Tibial nerve (tissue), 4 donors: ENCODE results near the gene PRR13. TPM values are rescaled to one million over a fixed set of nuclear protein-coding genes. Genes with fewer than 3 reads are reported as not detected.

Experiments
- DNase-seq, 2 donors: peaks; one replicate each; pipeline ENCODE4 v3.0.0-alpha.2; 2019; ENCODE audit warnings: low spot score in 2 of 2
- H3K27ac ChIP-seq, 4 donors: fragments of 200-600 bp; sonication (generic) in 3 of 4; one replicate each; pipeline ENCODE4 v1.5.1; 2017 to 2019; ENCODE audit warnings: mild to moderate bottlenecking in 1 of 4
- H3K27me3 ChIP-seq, 2 donors: fragments of 200-600 bp; sonication (generic) in 1 of 2; one replicate each; pipeline versions ENCODE4 v1.5.1 to v1.6.0; 2017 to 2019
- H3K36me3 ChIP-seq, 3 donors: fragments of 200-600 bp; sonication (generic); one replicate each; pipeline ENCODE4 v1.5.1; 2018 to 2019
- H3K4me1 ChIP-seq, 4 donors: fragments of 200-600 bp; sonication (generic) in 3 of 4; one replicate each; pipeline ENCODE4 v1.5.1; 2017 to 2019
- H3K4me3 ChIP-seq, 4 donors: fragments of 200-600 bp; sonication (generic) in 3 of 4; one replicate each; pipeline ENCODE4 v1.5.1; 2017 to 2019; ENCODE audit warnings: mild to moderate bottlenecking in 1 of 4, moderate library complexity in 1 of 4
- H3K9me3 ChIP-seq, 4 donors: fragments of 200-600 bp; sonication (generic) in 3 of 4; one replicate each; pipeline ENCODE4 v1.5.1; 2017 to 2019
- CTCF ChIP-seq, 5 experiments: fragments of 200-600 bp in 3 of 5; fragments of 450-650 bp in 2 of 5; sonication (generic) in 3 of 5; IDR thresholded peaks; one replicate each; pipeline ENCODE4 v1.5.1; 2016 to 2019; ENCODE audit warnings: antibody characterized with exemption in 5 of 5, mild to moderate bottlenecking in 3 of 5, moderate library complexity in 2 of 5
- EP300 ChIP-seq, 2 donors: sonication (generic); formaldehyde crosslinking; IDR thresholded peaks; one replicate each; pipeline ENCODE4 v1.6.1; 2017; ENCODE audit warnings: antibody characterized with exemption in 2 of 2, mild to moderate bottlenecking in 1 of 2
- POLR2A ChIP-seq, 2 donors: fragments of 450-650 bp; IDR thresholded peaks; one replicate each; pipeline ENCODE4 v1.6.1; 2017; ENCODE audit warnings: antibody characterized with exemption in 2 of 2, mild to moderate bottlenecking in 2 of 2, moderate library complexity in 2 of 2
- WGBS, 2 donors: methylation state at CpG; one replicate each; pipeline ENCODE4 v1.1.5; 2018; 5-methylcytosine and 5-hydroxymethylcytosine counted together
- total RNA-seq, 4 donors: library from RNA; depleted of rRNA; stranded (reverse); fragments of >200 nt; gene quantifications; one replicate each; pipeline ENCODE4 v1.1.0, GENCODE V29; 2016

Gene PRR13
- total RNA-seq, 4 donors from 2014 or later = 54.6 to 125 (median 57.0) TPM

GRCh38 chr12:53472056-53472582 lies 30.6 kb downstream of the PRR13 start:
- H3K27me3 ChIP-seq = no peaks in the 10 kb centered on the region
- H3K36me3 ChIP-seq = peaks cover 5 to 99% (median 47%) of the 10 kb centered on the region in 3 donors
- TF ChIP-seq POLR2A (IDR thresholded peaks at IDR 0.05) (no peak), CTCF (IDR thresholded peaks at IDR 0.05) (no peak), EP300 (IDR thresholded peaks at IDR 0.05) (no peak)
- peaks cover 0 to 58% (median 15%) of the 10 kb centered on the region in 4 donors for H3K4me1 ChIP-seq
- DNase-seq = no peak
- H3K27ac ChIP-seq = no peak overlapping the region
- WGBS, 2 donors = 69 to 86% methylated on average over 1 of the region's 1 CpG
- H3K9me3 ChIP-seq = no peaks in the 10 kb centered on the region
- no peak overlapping the region for H3K4me3 ChIP-seq

GRCh38 chr12:53474077-53474476 lies 32.5 kb downstream of the PRR13 start:
- Histone ChIP-seq H3K27ac (peak overlapping the region in 1 of 4 donors; percentile 50), H3K4me1 (peaks cover 0 to 73% (median 21%) of the 10 kb centered on the region in 4 donors), H3K9me3 (no peaks in the 10 kb centered on the region), H3K4me3 (no peak overlapping the region), H3K36me3 (peaks cover 3 to 95% (median 46%) of the 10 kb centered on the region in 3 donors), H3K27me3 (no peaks in the 10 kb centered on the region)
- WGBS, 2 donors = 61 to 69% methylated on average over 2 of the region's 2 CpGs
- no peak for DNase-seq
- TF ChIP-seq CTCF (IDR thresholded peaks at IDR 0.05) (no peak), EP300 (IDR thresholded peaks at IDR 0.05) (no peak), POLR2A (IDR thresholded peaks at IDR 0.05) (no peak)

GRCh38 chr12:53474819-53475218 lies 33.3 kb downstream of the PRR13 start:
- Histone ChIP-seq H3K27ac (peak overlapping the region in 1 of 4 donors; percentile 50), H3K9me3 (no peaks in the 10 kb centered on the region), H3K27me3 (no peaks in the 10 kb centered on the region), H3K4me3 (no peak overlapping the region), H3K4me1 (peaks cover 0 to 78% (median 21%) of the 10 kb centered on the region in 4 donors), H3K36me3 (peaks cover 3 to 93% (median 38%) of the 10 kb centered on the region in 3 donors)
- WGBS, 2 donors = 52 to 56% methylated on average over 13 of the region's 13 CpGs
- TF ChIP-seq EP300 (IDR thresholded peaks at IDR 0.05) (no peak), CTCF (IDR thresholded peaks at IDR 0.05) (no peak), POLR2A (IDR thresholded peaks at IDR 0.05) (no peak)
- no peak for DNase-seq

- H3K4me3 ChIP-seq = no peak overlapping the region
- H3K27me3 ChIP-seq = no peaks in the 10 kb centered on the region
- H3K9me3 ChIP-seq = no peaks in the 10 kb centered on the region
- no peak for DNase-seq
- 64 to 69% methylated on average over 2 of the region's 2 CpGs for WGBS, 2 donors
- H3K27ac ChIP-seq = peak overlapping the region in 1 of 4 donors; percentile 65
- peaks cover 0 to 91% (median 33%) of the 10 kb centered on the region in 4 donors for H3K4me1 ChIP-seq
- TF ChIP-seq CTCF (IDR thresholded peaks at IDR 0.05) (peak in 1 of 5 experiments; percentile 9), EP300 (IDR thresholded peaks at IDR 0.05) (no peak)
- H3K36me3 ChIP-seq = peaks cover 0 to 93% (median 33%) of the 10 kb centered on the region in 3 donors
Measured at GRCh38 chr12:53476769-53477209, 35.3 kb downstream of the PRR13 start.

- TF ChIP-seq EP300 (IDR thresholded peaks at IDR 0.05) (no peak), POLR2A (IDR thresholded peaks at IDR 0.05) (no peak), CTCF (IDR thresholded peaks at IDR 0.05) (no peak)
- no peak for DNase-seq
- Histone ChIP-seq H3K36me3 (peaks cover 0 to 93% (median 33%) of the 10 kb centered on the region in 3 donors), H3K27ac (peak overlapping the region in 2 of 4 donors; percentile 56 to 65), H3K4me1 (peaks cover 0 to 87% (median 30%) of the 10 kb centered on the region in 4 donors), H3K4me3 (no peak overlapping the region), H3K27me3 (no peaks in the 10 kb centered on the region), H3K9me3 (no peaks in the 10 kb centered on the region)
- 21 to 58% methylated on average over 1 of the region's 1 CpG for WGBS, 2 donors
Measured at GRCh38 chr12:53478865-53479264, 37.3 kb downstream of the PRR13 start.
